HG02981 (cell line): ENCODE data around the gene CTSW.

ENCODE experiments used
- ATAC-seq: cut with Tn5 transposase; IDR thresholded peaks from one replicate; pipeline ENCODE4 v1.9.1; 2021; ENCODE audit warnings: mild to moderate bottlenecking, moderate library complexity; ENCODE audit not compliant: unreplicated experiment

The CTSW gene

DNA sequence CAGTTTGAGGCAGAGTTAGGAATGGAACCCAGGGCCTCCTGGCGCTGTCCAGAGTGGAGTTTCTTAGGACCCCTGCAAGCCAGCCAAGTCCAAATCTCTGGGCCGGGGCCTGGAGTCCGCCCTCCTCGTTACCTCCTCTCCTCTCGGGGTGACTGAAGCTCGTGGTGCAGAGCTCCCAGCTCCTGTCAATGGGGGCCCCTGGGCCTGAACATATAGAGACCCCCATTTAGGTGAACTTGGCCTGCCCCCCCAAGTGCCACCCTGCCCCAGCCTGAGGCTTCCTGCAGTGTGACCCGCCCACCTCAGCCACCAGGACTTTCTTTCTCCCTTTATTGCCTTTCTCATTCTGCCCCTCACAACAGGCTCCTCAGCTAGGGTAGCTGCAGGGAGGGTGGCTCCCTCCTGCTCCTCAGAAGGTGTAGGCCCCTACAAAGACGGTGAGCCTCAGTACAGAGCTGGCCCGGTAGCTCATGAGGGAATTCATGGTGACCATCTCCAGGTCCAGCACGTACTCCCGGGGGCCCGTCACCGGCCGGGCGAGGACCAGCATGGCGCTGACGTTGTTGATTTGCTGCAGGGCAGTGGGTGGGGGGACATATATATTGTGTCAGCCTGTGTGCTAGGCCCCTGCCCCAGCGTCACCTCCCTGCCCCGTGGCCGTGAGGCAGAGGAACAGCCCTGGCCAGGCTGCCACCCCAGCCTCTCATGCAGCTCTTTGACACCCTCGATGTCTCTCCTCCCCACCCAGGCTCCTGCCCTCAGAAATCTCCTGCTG is 12.9 kb upstream of the CTSW start:
- ATAC-seq = no peak

DNA sequence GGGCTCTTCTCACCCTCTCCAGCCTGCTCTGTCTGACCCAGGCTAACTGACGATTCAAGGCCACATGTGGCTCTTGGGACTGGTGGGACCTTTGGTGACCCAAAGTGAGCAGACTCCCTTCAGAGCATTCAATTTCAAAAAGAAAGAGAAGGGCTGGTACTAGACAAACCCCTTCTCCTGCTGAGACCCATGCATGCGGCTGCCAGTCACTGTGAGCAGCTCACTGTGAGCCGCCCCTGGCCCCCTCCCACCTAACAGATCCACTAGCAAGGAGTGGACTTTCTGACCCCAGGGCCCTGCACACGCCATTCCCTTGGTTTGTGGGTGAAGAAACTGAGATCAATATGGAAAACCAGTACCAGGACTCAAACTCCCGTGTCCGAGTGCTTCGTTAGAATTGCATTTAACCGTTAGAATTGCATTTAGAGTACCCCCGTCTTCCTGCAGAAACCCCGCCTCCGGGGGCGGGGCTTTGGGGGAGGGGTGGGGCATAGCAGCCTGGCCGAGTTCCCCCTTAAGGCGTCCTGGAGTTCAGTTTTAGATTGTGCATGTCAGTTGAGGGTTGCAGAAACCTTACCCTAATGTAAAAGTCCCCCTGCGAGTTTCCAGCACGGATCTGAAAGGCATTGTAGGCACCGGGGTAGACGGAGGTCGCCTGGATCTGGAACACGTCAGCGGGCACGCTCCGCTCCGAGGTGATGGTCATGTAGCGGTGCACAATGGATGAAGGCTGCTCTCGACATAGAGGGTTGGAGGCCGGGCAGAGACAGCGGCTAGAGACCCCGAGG is 12.2 kb upstream of the CTSW start:
- ATAC-seq = no peak

GRCh38 chr11:65868076-65868667 is 11.5 kb upstream of the CTSW start:
- ATAC-seq = no peak

DNA sequence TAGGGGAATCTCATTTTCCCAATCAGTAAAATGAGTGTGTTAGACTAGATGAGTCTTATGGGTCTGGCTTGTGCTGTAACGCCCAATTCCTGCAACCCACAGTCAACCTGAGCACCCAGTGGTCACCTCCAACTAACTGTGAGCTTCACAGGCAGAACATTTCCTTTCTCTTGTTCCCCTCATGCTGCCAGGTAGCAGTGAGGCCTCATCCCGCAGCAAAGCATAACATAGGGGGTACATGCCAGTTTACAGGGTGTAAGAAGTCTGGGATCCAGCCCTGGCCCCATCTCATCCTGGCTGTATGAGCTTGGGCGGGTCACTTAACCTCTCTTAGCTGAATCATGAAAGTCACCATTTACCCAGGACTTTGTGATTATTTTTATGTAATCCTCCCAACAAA is 10.7 kb upstream of the CTSW start:
- ATAC-seq = no peak

- no peak for ATAC-seq
Observed at GRCh38 chr11:65869643-65870306, 9.9 kb upstream of the CTSW start.

- ATAC-seq = no peak
Observed at GRCh38 chr11:65870307-65870658, 9.4 kb upstream of the CTSW start.

- no peak for ATAC-seq
Observed at GRCh38 chr11:65870706-65871681, 8.6 kb upstream of the CTSW start.

GRCh38 chr11:65871811-65872548 is 7.7 kb upstream of the CTSW start:
- no peak for ATAC-seq

DNA sequence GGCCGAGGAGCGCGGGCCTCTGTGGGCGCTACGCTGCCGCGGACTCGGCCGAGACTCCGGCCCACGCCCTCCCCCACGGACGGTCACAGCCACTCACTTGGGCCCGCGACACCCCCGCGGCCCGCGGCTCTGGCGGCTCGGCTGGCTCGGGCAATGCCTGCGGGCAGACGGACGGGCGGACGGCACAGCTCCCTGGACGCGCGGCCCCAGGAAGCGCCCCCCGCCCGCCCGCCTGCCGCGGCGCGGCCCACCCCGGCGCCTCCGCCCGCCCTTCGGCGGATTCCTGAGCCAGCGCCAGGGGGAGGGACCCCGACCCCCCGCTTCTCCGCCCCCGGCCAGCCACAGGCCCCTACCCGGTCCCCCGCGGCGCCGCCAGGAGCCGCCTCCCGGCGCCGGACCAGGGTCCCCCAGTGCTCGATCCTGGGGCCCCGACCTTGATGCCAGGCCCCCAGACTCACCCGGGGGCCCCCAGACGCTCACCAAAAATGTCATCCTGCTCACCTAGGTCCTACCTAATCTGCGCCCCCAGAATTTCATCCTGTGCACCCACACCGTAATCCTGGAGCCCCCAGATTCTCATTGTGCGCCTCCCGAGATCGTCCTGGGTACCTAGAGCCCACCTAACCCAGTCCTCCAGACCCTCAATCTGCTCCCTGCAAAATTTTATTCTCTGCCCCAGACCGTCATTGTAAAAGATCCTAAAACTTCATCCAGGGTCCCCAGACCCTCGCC is 6.9 kb upstream of the CTSW start, which contains the start of gene EFEMP2:
EFEMP2 (minus strand) TSS at position 215 of the 732 bp plus-strand sequence. CDS start 446 bp downstream, outside the sequence.
- no peak for ATAC-seq

DNA sequence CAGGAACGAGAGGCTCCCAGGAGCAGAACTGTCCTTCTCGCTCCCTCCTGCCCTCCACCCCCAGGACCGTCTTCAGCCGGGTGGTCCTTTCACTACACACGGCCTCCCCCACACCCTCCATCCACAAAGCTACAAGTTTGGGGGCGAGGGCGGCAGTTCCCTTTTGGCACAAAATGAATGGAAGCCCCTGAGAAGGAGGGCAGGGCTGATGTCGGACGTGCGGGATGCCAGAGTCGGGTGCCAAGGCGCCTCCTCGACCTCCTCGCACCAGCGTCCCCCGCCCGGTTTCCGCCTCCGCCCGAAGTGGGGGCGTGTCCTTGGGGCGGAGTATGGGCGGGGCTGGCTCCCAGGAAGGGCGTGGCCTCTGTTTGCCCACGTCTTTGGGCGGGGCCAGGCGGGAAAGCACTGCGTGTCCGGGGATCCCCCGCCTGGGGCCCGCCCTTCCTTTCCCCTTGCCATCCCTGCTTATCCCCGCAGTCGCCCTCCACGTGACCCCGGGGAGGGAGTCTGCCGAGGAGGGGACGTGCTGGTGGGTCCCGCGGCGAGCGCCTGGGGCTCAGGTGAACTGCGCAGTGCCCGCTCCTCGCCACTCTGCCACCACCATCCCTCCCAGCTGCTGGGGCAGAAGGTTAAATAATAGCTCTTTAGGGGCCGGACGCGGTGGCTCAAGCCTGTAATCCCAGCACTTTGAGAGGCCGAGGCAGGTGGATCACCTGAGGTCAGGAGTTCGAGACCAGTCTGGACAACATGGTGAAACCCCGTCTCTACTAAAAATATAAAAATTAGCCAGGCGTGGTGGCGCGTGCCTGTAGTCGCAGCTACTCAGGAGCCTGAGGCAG is 6.1 kb upstream of the CTSW start:
- ATAC-seq = peak; percentile 71

DNA sequence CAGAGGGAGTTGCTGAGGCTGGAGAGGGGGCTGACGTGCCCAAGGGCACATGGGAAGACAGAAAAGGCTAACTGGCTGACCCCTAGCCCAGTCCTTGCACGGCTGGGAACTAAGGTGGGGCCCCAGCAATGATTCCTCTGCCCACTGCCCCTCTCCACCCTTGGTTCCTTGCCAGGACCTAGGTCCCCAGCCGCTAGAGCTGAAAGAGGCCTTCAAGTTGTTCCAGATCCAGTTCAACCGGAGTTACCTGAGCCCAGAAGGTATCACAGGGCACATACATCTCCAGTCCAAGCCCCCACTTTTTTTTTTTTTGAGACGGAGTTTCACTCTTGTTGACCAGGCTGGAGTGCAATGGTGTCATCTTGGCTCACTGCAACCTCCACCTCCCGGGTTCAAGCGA is 390 bp downstream of the CTSW start:
- no peak for ATAC-seq

DNA sequence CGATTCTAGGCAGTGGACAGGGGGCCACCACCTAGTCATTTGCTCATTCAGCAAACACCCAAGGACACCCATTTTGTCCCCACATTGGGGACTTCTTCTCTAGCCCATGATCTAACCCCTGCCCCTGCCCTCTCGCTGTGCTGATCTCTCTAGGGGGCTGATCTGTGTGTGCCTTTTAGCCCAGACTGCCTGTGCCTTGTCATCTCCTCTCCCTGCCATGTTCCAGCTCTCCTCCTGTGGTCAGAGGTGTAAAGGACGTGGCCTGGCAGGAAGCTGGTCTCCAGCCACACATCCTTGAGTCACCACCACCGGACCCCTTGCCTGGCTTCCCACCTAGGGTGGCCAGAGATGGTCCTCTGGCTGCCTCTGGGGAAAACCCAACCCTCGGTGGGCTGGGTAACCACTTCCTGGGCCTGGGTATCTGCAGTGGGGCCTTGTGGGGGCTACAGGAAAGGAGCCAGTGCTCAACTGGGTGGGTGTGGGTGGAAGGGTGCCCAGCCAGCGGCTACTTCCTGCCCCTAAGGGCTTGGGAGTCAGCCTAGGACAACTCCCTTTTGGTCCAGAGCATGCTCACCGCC is 1.3 kb downstream of the CTSW start:
- no peak for ATAC-seq

- no peak for ATAC-seq
Observed at GRCh38 chr11:65882120-65883057, 2.8 kb downstream of the CTSW start.

DNA sequence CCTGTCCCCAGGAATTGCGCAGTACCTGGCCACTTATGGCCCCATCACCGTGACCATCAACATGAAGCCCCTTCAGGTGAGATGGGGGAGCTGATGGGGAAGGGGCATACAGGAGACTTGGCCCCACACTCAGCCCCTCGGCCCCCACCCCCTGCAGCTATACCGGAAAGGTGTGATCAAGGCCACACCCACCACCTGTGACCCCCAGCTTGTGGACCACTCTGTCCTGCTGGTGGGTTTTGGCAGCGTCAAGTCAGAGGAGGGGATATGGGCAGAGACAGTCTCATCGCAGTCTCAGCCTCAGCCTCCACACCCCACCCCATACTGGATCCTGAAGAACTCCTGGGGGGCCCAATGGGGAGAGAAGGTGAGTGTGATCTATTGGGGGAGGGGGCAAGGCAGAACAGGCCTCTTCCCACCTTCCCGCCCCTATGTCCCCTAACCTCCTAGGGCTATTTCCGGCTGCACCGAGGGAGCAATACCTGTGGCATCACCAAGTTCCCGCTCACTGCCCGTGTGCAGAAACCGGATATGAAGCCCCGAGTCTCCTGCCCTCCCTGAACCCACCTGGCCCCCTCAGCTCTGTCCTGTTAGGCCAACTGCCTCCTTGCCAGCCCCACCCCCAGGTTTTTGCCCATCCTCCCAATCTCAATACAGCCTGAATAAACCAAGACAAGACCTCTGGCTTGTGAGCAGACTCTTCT is 3.6 kb downstream of the CTSW start:
- ATAC-seq = no peak

GRCh38 chr11:65883786-65884715 is 4.4 kb downstream of the CTSW start:
- ATAC-seq = no peak
